ENCODE results near the gene MCC.
A peak's percentile ranks its signal among the peaks of the same experiment; 100 is the strongest.

The MCC gene

DNA sequence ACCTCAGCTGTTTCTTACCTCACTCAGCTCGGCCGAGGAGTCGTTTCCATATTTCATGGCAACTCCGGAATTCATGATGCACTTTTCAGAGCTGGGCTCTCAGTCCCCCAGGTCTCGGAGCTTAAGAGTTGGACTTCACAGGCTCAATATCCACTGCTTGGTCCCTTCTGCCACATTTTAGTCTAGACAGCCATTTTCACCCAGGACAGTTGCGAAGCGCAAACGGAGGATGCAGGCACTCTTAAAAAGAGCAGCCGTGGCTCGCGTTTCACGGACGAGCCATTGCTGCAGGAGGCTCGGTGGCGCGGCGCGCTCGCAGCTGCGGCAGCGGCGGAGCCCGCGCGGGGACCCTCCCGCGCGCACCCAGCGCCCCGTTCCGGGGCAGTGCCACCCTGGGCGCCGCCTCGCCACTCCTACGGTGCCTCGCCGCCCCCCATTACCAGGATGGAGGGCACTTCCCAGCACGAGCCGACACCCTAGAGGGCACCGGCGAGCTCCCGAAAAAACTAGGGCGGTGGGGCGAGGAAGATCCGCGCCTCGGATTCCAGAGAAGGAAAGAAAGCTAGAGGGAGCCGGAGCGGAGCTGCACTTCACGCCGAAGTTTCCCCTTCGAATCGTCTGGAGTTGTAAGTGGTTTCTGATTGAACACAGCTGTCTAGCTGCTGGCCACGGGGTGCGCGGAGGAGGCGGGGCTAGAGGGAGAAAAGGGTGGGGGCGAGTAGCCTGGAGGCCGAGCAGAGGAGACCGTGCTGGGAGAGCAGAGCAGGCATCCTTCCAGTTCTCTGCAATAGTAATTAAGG is 193.7 kb downstream of the MCC start:
- DNase-seq (ENCODE audit: low read depth): peak; percentile 86
- peak overlapping the region; percentile 79 for H3K4me3 ChIP-seq (ENCODE audit: control insufficient read depth, low read depth, low read length)
- TF ChIP-seq, protein P1, sequence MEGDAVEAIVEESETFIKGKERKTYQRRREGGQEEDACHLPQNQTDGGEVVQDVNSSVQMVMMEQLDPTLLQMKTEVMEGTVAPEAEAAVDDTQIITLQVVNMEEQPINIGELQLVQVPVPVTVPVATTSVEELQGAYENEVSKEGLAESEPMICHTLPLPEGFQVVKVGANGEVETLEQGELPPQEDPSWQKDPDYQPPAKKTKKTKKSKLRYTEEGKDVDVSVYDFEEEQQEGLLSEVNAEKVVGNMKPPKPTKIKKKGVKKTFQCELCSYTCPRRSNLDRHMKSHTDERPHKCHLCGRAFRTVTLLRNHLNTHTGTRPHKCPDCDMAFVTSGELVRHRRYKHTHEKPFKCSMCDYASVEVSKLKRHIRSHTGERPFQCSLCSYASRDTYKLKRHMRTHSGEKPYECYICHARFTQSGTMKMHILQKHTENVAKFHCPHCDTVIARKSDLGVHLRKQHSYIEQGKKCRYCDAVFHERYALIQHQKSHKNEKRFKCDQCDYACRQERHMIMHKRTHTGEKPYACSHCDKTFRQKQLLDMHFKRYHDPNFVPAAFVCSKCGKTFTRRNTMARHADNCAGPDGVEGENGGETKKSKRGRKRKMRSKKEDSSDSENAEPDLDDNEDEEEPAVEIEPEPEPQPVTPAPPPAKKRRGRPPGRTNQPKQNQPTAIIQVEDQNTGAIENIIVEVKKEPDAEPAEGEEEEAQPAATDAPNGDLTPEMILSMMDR (conservative IDR thresholded peaks at IDR 0.05; ENCODE audit: control insufficient read depth, insufficient read depth, low read depth, low read length): peak; percentile 14

DNA sequence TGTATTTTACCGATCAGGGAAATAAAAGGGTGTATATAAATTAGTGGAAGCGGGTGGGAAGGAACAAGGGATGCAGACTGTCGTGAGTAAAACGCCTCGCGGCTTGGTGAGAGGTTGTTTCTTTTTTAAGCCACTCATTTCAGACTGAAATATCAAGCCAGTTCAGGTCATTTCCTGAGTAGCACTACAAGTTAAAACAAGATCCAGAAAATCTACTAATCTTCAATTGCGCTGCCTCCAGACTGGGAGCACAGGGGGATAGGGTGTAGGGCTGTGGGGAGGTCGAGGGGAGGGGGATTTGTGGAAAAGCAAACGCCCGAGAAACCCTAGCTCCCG is 194.3 kb downstream of the MCC start:
- peak; percentile 40 for DNase-seq (ENCODE audit: low read depth)
- TF ChIP-seq, protein P1 (conservative IDR thresholded peaks at IDR 0.05; ENCODE audit: control insufficient read depth, insufficient read depth, low read depth, low read length): no peak
- H3K4me3 ChIP-seq (ENCODE audit: control insufficient read depth, low read depth, low read length): peak overlapping the region; percentile 79

DNA sequence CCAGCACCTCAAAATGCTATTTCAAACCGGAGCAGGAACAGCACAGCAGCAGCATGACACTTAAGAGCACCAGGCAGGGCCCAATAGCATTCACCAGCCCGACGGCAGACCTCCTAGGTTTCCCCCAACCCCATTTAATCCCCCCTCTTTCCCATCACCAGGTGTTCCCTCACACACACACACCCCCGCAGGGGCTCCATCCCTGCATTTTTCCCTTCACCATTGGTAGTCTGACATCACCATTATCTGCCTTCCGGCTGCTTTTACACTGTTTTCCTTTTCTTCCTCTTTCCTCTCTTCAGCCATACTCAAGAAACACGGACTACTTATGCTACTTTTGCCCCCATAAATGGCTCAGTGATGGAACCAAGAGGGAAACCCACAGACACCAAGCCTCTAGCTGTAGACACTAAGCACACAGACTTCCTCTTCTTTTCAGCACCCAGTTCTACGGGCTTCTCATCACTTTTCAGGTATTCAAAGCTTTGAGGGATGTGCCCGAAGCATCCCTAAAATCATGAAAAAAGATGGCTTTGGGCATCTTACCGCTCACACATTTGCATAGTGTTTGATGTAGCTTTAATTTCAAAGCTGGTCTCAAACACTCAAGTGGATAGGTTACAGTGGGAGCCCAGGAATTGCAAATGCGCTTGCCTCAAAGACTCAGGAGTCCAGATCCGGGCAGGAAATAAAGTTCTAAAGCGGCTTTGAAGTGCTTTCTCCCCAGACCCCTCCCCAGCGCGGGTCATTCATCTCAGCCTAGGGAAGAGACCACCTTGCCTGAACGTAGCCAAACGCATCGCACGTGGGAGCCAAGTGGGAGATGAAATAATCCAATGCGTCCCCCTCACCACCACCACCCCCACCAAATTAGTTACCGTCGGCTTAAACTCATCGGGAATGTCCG is 194.9 kb downstream of the MCC start:
- H3K4me3 ChIP-seq (ENCODE audit: control insufficient read depth, low read depth, low read length): peak overlapping the region; percentile 79
- DNase-seq (ENCODE audit: low read depth): no peak
- TF ChIP-seq, protein P1 (conservative IDR thresholded peaks at IDR 0.05; ENCODE audit: control insufficient read depth, insufficient read depth, low read depth, low read length): no peak

DNA sequence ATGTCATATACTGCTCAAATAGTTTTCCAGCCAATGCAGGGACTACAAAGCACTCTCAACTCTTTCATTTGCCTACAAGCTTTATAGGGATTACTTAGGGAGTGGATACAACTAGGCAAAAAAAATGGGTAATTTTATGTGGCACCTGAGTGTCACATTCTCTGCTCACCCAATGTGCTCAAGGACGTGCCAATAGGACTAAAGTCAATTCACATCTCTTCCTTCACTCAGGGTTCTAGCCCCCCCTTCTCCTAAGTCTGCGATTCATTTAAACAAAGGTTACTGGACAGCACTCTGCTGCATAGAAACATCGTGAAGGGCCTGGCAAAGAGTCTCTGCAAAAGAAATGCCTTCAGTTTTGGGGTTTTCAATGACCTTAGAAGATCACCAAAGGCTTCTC is 195.8 kb downstream of the MCC start:
- H3K4me3 ChIP-seq (ENCODE audit: control insufficient read depth, low read depth, low read length): no peak overlapping the region
- DNase-seq (ENCODE audit: low read depth): no peak
- TF ChIP-seq, protein P1 (conservative IDR thresholded peaks at IDR 0.05; ENCODE audit: control insufficient read depth, insufficient read depth, low read depth, low read length): no peak

DNA sequence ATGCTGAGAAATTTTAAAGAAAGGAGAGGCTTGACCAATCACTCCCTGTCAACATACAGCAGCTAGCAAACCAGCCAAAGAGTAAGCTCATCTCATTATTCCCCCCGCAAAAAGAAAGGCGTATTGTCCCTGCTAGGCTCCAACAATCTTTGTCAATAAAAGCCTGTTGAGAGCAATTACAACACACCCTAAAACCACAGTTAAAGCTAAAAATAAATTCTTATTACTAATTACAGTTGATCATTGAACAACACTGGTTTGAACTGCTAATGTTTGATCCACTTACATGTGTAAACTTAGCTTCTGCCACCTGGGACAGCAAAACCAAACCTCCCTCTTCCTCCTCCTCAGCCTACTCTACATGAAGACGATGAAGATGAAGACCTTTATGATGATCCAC is 204.7 kb downstream of the MCC start:
- no peak overlapping the region for H3K4me3 ChIP-seq (ENCODE audit: control insufficient read depth, low read depth, low read length)
- TF ChIP-seq, protein P1 (conservative IDR thresholded peaks at IDR 0.05; ENCODE audit: control insufficient read depth, insufficient read depth, low read depth, low read length): no peak
- DNase-seq (ENCODE audit: low read depth): no peak

DNA sequence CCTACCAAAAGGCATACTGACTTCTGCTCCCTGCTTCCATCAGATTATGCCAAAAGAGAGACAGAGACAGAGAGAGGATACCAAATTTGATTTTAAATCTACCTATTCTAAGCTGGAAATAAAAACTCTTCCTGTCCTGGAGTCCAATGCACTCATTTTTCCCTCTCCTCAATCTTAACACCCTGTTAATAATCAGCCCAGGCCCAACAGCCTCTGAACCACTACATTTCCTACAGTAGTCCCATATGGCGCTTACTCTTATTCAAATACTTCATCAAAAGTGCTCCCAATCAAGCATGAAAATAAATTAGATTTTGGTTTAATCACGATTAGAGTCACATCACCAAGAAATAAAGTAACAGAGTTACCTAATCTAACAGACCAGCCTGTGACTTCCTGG is 205.8 kb downstream of the MCC start:
- DNase-seq (ENCODE audit: low read depth): no peak
- no peak overlapping the region for H3K4me3 ChIP-seq (ENCODE audit: control insufficient read depth, low read depth, low read length)
- TF ChIP-seq, protein P1 (conservative IDR thresholded peaks at IDR 0.05; ENCODE audit: control insufficient read depth, insufficient read depth, low read depth, low read length): no peak
